ENCODE results near the gene NET1.

NET1 gene

GRCh38 chr10:5445006-5445405 is 32.6 kb downstream of the NET1 start:
- no peak for DNase-seq

- DNase-seq = peak; percentile 80
These were observed 34.1 kb downstream of the NET1 start for GRCh38 chr10:5446390-5446926.

GRCh38 chr10:5447056-5447455 is 34.7 kb downstream of the NET1 start:
- DNase-seq = no peak

- DNase-seq = no peak
These were observed 35.3 kb downstream of the NET1 start for GRCh38 chr10:5447611-5448071.

GRCh38 chr10:5448333-5449001 is 36.1 kb downstream of the NET1 start:
- DNase-seq = no peak

- no peak for DNase-seq
These were observed 36.9 kb downstream of the NET1 start for GRCh38 chr10:5449227-5449626.

GRCh38 chr10:5449823-5450222 is 37.5 kb downstream of the NET1 start:
- DNase-seq = no peak

- DNase-seq = no peak
These were observed 38.4 kb downstream of the NET1 start for GRCh38 chr10:5450605-5451384.

- no peak for DNase-seq
These were observed 41.6 kb downstream of the NET1 start for GRCh38 chr10:5453749-5454489.

- DNase-seq = no peak
These were observed 44.2 kb downstream of the NET1 start for GRCh38 chr10:5456563-5456962.

GRCh38 chr10:5457741-5458140 is 45.4 kb downstream of the NET1 start:
- no peak for DNase-seq

GRCh38 chr10:5458425-5458824 is 46.1 kb downstream of the NET1 start:
- DNase-seq = no peak

- no peak for DNase-seq
These were observed 46.8 kb downstream of the NET1 start for GRCh38 chr10:5458949-5459747.

GRCh38 chr10:5460468-5461202 is 48.3 kb downstream of the NET1 start:
- DNase-seq = no peak

- DNase-seq = no peak
These were observed 48.8 kb downstream of the NET1 start for GRCh38 chr10:5461203-5461588.

GRCh38 chr10:5461914-5462840 is 49.8 kb downstream of the NET1 start:
- no peak for DNase-seq

GRCh38 chr10:5462841-5463293 is 50.5 kb downstream of the NET1 start:
- no peak for DNase-seq

- no peak for DNase-seq
These were observed 52.2 kb downstream of the NET1 start for GRCh38 chr10:5464546-5464945.

- no peak for DNase-seq
These were observed 53.7 kb downstream of the NET1 start for GRCh38 chr10:5465976-5466450.

GRCh38 chr10:5466451-5467206 is 54.3 kb downstream of the NET1 start:
- DNase-seq = peak; percentile 39
